Measurements from ENCODE around the gene STAT3. TPM values are rescaled to one million over a fixed set of nuclear protein-coding genes. Genes with fewer than 3 reads are reported as not detected.

STAT3 gene
- total and polyA plus RNA-seq, 2 of the 13 experiments (the other 11 are each of a cell fraction or from before 2014, with no cell fraction given): 61.8 to 62.4 TPM

GRCh38 chr17:42405963-42406495 lies 17.8 kb upstream of the STAT3 start (continued):
- TF ChIP-seq LCORL (IDR thresholded peaks at IDR 0.05): no peak
- TF ChIP-seq LCORL (CRISPR knock-in tag; IDR thresholded peaks at IDR 0.05): peak; percentile 69; the same call in 1 of the 2 replicates
- no peak for TF ChIP-seq ZNF816 (CRISPR knock-in tag; IDR thresholded peaks at IDR 0.05; ENCODE audit: borderline replicate concordance)
- no peak for TF ChIP-seq HNRNPL (IDR thresholded peaks at IDR 0.05; ENCODE audit: low read depth, low read length)
- no peak for TF ChIP-seq SOX6 (IDR thresholded peaks at IDR 0.05)
- 0 out of 2 replicates have a peak, but pooled peaks have one; percentile 37 for TF ChIP-seq SOX6 (CRISPR knock-in tag; IDR thresholded peaks at IDR 0.05)
- TF ChIP-seq POLR2G (IDR thresholded peaks at IDR 0.05; ENCODE audit: low read depth, low read length): no peak
- no peak for TF ChIP-seq YEATS4 (CRISPR knock-in tag; IDR thresholded peaks at IDR 0.05; ENCODE audit: borderline replicate concordance)
- no peak for TF ChIP-seq SNAI1 (CRISPR knock-in tag; IDR thresholded peaks at IDR 0.05; ENCODE audit: borderline replicate concordance)
- TF ChIP-seq ZNF550 (CRISPR knock-in tag; IDR thresholded peaks at IDR 0.05; ENCODE audit: borderline replicate concordance): no peak
- no peak for TF ChIP-seq REST (IDR thresholded peaks at IDR 0.05; ENCODE audit: borderline replicate concordance in 1 of 2, low read depth in 1 of 2, low read length in 2 of 2)
- TF ChIP-seq ZNF782 (CRISPR knock-in tag; IDR thresholded peaks at IDR 0.05; ENCODE audit: borderline replicate concordance): 0 out of 2 replicates have a peak, but pooled peaks have one; percentile 55
- no peak for TF ChIP-seq BRD4 (CRISPR knock-in tag; IDR thresholded peaks at IDR 0.05)
- TF ChIP-seq ZNF766 (CRISPR knock-in tag; IDR thresholded peaks at IDR 0.05; ENCODE audit: borderline replicate concordance): no peak
- peak; percentile 29; the same call in 1 of the 2 replicates for TF ChIP-seq HCFC1 (IDR thresholded peaks at IDR 0.05; ENCODE audit: low read depth, low read length)
- TF ChIP-seq SRF (IDR thresholded peaks at IDR 0.05; ENCODE audit: low read depth, low read length): no peak
- no peak for TF ChIP-seq MED13 (CRISPR knock-in tag; IDR thresholded peaks at IDR 0.05)
- no peak for TF ChIP-seq KLF11 (CRISPR knock-in tag; IDR thresholded peaks at IDR 0.05)
- TF ChIP-seq PAXIP1 (CRISPR knock-in tag; conservative IDR thresholded peaks at IDR 0.05): 0 out of 2 replicates have a peak, but pooled peaks have one; percentile 17
- TF ChIP-seq SAFB2 (CRISPR knock-in tag; IDR thresholded peaks at IDR 0.05; ENCODE audit: borderline replicate concordance, low read depth): no peak
- TF ChIP-seq MXD3 (CRISPR knock-in tag; IDR thresholded peaks at IDR 0.05): no peak
- peak; percentile 44; the same call in 1 of the 2 replicates for TF ChIP-seq BORCS8-MEF2B (CRISPR knock-in tag; IDR thresholded peaks at IDR 0.05)
- TF ChIP-seq NCOA5 (CRISPR knock-in tag; IDR thresholded peaks at IDR 0.05): no peak
- TF ChIP-seq MAZ (IDR thresholded peaks at IDR 0.05; ENCODE audit: borderline replicate concordance, low read depth, low read length): no peak
- no peak for TF ChIP-seq MAZ (CRISPR knock-in tag; IDR thresholded peaks at IDR 0.05; ENCODE audit: low read depth)
